NCI-H1930 (cell line): Measurements from ENCODE around the gene EPHA7.

Experiments
- DNase-seq, 2 experiments: peaks; one replicate each; lab custom pipeline; 2025; lab: John Stamatoyannopoulos, UW

EPHA7 gene

DNA sequence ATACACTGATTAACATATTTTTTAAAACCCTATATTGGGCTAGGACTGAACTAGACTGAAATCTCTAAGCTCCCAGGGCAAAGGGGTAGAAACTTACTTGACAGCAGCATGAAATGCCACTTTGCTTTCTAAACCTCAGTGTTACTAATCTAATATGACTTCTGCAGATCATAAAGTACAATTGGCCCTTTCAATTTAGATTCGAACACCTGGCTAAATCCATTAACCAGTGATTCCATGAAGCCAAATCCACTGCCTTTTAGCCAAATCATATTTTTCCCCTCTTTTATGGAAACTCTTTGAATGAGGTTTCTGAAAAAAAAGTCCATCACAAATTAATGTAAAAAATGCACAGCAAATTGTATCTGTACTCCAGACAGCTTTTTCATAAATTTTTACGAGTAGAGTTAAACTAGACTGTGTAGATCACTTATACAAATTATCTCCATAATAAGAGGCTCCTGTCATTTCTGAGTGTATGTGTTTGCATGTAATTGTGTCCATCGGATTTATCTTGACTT is 25.7 kb downstream of the EPHA7 start:
- no peak for DNase-seq

DNA sequence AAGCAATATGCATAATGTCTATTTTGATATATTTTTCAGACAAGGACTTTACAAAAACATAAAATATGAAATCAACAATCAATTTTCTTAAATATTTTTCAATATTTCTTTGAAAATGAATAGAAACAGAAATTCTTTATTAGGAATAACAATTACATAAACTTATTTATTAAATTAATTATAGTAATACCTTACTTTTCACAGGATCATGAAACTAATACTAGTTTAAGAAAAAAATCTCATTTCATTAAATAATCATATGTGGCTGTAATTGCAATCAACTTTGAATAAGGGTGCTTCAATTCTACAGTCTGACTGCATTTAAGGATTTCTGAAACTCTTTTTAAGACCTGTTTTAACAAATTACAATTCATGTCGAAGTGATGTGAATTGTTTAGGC is 26.6 kb downstream of the EPHA7 start:
- DNase-seq = no peak

DNA sequence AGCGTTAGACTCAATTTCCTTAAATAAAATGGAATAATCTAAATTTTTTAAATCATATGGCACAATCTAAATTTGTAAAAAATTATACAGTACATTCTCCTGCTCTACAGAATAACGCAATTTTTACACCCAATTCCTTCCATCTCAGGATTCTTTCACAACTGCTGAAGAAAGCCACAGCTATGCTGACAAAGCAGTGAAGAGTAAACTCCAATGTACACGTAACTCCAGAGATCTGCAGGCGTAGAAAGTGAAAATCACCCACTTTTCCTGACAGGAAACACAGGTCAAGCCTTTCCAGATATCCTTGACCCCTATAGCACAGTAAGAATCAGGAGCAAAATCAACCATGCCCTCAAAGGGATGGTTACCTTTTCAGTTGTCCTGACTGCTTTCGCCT is 27.4 kb downstream of the EPHA7 start:
- DNase-seq = no peak

DNA sequence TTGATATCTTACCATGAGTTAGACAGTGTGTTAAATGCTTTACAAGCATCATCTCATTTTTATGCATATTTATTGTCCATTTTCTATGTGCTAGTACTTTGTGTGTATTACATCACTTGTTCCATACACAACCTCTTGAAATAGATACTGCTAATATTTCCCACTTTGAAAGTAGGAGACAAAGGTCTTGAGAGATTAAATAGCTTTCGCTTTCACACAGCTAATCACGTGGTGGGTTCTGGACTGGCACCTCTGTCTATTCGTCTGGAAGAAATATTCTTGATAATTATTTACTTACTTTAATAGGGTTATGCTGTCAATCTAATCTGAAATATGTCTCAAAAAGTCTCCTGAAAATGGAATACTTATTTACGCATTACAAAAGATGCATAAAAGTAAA is 30.2 kb downstream of the EPHA7 start:
- no peak for DNase-seq

DNA sequence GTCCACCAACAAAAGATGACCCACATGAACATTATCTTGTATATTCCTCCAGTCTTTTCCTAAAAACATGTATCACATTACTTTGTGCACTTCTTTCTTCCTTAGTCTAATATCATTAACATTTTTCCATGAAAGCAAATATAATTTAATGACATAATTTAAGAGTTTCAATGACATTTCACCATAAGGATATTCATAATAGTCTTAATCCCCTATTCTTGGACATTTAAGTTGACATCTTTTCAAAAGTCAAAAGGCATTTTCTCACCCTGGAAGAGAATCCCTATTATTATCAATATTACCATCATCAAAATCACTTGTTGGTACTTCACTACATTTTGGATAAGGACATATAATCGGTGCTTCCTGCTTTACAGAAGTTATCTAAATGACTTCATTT is 31.3 kb downstream of the EPHA7 start:
- DNase-seq = no peak

DNA sequence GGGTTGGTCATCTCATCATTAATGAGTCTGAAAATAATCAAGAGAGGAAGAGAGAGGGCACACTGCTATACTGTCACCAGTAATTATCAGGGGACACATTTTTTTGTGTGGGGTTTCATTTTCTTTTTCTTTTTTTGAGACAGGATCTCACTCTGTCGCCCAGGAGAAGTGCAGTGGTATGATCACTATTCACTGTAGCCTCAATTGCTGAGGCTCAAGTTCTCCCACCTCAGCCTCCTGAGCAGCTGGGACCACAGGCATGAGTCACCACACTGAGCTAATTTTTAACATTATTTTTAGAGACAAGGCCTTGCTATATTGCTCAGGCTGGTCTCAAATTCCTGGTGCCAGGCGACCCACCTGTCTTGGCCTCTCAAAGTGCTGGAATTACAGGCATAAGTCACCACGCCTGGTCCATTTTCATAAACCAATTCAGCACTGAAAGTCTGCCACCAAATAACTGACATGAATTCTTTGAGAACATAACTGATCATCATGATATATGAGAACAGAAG is 43.3 kb downstream of the EPHA7 start:
- DNase-seq = no peak

DNA sequence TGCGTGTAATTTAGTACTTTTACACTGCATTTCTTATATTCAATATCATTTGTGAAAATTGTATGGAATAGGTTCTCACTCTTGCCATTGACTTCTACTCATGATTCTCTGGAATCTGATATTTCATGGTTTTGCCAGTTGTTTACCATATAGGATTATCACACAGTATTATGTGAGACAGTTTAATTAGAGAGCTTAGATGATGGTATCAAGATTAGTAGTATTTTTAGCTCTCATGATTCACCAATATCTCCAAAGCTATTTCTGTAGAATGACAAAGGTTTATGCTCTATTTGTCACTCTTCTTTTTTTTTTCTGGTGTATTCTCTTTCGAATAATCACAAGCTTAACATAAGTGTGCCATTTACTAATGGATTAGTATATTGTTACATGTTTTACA is 45.9 kb downstream of the EPHA7 start:
- DNase-seq = no peak

DNA sequence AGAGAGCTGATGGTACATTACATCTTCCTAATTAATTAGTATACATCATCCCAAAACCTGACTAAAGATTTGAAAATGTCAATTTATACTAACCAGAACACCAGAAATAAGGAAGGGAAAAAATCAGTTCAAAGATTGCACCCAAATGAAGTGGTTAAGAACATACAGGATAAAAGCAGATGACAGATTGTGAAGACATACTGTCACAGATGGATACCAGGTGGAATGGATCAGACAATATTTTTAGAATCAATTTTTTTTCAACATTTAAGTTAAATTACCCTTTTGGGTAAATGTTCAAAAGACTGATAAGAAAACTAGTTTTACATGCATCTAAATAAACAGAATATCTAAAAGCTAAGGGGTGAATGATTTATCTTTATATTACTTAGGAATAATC is 47.6 kb downstream of the EPHA7 start:
- DNase-seq = no peak

DNA sequence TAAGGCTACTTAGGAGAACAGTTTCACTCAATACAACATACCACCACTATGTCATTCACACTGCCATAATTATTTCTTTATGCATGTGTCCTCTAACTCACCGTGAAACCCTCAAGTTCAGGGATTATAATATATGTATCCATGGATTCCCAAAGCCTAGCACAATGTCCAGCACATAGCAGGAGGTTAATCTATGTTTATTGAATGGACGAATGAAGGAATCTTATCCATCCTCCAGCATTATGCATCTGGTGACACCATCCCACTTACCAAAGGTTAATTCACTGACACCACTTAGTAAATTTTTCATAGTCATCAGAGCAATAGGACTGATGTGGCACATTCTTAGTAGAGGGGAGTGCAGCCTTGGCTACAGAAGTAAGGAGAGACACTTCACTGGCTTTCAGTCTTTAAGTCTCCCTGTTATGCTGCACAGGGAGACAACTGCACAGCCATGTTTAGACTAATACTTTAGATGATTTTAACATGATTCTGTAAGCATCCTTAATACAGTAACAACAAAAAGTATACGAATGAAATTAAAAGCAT is 49.7 kb downstream of the EPHA7 start:
- DNase-seq = no peak

DNA sequence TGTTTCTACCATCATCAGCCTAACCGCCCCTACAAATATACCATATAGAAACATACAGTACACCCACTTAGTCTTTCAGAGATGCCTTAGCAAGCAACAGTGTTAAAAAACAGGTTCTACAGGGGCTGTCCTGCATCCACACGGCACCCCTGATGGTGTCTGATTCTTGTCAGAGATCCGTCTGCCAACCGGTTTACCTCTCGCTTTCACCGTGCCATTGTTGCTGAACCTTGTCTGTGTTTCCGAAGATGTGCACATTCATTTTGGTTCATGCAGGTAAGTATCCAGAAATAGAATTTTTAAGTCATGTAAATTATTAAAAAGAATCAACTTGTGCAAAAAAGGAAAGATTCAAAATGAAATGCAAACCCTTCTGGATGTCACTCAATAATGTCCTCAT is 52.9 kb downstream of the EPHA7 start:
- DNase-seq = no peak

DNA sequence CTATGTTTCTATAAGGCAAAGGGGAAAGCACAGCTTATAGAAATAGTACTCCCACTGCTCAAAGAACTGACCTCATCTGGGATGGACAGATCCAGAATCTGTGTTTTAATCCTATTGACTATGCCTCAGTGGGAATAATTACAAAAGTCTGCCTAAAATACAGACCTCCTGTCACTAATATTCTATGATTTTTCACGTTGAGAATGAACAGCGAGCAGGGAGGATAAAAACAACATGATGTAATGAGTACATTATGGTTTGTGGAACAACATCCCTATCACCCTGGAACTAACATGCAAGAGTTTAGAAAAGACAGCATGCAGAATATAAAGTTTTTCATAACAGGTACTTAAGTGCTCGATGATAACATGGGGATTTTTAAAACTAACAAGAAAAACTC is 53.9 kb downstream of the EPHA7 start:
- no peak for DNase-seq

DNA sequence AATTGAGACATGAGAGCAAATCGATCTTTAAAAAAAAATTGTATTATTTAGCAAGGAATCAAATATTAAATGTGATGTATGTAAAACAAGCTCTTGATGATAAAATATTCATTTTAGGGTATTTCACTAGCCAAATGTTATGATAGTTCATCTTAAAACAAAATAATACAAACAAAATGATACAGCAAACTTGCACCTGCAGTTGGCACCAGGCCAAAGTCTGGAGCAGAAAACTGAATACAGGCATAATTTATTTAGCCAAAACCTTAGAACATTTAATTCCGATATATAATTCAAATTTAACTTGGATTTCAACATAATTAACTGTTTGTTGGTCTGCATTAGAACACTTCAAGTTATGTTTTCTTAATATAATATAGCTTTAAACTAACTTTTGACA is 60.9 kb downstream of the EPHA7 start:
- no peak for DNase-seq

DNA sequence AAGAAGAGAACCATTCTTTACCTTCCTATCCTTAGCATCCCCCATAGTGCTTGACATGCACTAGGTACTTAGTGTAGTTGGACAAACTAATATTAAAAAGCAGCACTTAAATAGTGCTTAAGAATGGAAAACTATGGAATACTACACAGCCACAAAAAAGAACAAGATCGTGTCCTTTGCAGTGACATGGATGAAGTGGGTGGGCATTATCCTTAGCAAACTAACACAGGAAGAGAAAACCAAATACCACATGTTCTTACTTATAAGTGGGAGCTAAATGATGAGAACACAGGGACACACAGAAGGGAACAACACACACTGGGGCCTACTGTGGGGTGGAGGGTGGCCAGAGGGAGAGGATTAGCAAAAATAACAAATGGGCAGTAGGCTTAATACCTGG is 66.8 kb downstream of the EPHA7 start:
- no peak for DNase-seq

DNA sequence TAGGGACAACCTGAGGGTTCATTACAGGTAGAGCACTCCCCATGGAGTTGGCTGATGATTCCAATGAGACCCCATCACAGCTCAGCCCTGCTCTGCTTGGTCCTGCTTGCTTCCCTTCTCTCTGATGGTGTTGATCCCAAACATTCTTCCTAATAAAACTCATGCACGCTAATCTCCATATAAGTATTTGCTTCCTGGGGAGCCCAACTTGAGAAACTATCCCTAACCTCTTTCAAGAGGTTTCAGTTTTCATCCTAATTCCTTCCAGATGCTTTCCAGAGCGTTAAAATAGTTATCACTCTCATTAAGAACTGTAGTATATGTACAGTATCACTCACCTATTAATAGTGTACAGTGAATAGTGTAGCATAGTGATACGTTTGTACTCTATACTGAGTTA is 68.1 kb downstream of the EPHA7 start:
- DNase-seq = no peak

DNA sequence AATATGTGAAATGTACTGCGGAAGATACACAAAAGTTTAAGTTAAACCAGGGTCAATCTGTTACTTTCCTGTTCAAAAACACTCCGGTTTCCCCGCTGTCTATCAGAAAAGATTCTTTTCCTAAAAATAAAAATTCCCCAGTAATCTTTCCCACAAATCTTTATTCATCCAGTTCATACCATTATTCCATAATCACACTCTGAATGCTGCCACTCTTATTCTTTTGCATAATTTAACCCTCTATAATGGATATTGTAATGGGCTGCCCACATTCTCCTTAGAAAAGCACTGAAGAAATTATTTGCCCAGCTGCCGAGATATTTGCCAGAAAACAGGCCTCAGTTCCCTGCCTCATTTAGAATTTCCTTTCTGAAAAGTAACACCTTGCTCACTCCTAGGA is 68.6 kb downstream of the EPHA7 start:
- no peak for DNase-seq

DNA sequence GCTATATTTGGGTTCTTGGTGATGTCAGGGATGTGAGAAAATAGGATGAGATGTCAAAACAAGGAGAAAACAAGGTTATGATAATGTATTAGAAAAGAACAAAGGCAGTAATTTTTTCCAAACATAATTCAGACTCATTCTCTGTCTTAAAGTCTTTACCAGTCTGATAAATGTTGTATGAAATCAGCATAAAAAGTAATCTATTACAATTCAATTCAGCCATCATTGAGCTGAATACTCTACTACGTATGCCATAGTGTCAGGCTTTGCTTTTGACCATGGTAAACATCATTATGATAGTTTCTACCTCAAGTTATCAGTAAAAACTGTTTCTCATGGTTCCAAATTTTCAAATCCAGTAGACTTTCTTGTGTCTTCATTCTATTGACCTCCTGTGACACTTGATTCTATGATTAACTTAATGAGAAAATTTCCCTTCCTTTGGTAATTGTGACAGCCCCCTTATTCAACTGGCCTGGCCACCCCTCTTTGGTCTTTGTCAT is 75.0 kb downstream of the EPHA7 start:
- DNase-seq = no peak

DNA sequence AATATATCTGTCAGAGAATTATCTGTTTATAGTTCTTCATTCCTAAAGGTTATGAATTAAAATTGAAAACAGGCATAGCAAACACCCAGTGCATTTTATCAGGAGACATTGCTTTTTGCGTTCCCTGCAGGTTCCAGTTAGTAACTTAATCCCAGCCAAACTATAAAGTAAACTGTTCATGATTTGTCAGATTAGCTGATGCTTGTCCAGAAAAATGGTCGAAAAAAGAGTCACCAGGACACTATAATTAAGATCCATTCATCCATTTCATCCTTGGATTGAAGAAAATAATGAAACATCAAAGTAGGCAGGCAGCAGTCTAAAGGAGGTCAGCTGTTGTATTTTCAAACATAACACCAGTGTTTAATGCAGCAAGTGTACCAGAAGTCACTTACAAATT is 75.9 kb downstream of the EPHA7 start:
- DNase-seq = no peak

DNA sequence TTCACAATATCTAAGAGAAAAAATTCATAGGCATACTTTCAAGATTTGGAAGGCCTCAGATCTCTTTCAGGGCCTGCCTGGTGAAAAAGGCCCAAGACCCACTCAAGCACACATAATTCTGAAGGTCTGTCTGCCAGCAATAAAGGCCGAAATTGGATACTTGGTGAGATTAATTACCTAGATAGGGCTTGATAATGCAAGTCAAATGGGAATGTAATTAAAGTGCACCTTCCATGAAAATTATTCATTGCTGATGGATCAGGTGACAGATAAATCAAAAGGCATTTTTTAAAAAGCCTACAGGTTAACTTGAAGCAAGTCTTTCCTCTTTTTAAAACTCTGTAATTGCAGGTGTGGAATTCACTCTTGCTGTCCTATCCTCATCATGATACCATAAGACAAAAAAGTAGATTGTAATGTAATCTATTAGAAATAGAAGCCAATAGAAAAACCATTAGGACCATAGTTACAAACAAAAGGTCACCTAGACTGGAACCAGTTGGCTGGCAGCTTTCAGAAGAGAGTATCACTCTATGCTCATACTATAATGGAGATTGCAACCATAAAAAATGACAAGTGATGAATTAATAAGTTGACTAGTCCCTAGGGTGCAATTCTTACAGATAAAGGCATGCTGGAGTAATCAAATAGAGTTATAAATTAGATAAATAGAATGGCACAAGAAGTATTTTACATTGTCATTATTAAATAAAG is 77.3 kb downstream of the EPHA7 start:
- DNase-seq = no peak

DNA sequence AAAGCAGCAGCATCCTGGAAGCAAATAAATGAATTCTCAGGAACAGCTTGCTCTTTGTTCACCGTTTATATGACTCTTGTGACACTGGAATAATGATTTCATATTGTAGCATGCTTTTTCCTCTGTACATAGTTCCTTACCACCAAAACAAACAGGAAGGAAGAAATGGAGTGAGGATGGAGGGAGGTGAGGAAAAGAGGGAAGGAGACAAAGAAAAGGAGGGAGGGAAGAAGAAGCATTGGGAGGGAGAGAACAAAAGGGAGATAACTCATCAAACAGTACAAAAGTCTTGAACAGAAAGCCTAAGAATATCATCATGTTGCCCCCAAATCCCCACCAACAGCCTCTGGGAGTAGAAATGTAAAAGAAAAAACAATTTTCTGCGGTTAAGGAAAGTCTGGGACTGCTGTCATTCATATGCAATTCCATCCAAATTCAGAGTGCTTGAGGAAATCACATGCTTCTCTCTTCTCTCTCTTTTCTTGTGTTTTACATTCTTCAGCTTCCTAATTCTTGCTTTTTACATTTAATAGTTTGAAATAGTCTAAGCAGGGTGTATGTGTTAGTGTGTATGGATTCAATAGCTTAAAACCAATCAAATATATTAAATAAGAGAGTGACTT is 81.5 kb downstream of the EPHA7 start:
- no peak for DNase-seq

DNA sequence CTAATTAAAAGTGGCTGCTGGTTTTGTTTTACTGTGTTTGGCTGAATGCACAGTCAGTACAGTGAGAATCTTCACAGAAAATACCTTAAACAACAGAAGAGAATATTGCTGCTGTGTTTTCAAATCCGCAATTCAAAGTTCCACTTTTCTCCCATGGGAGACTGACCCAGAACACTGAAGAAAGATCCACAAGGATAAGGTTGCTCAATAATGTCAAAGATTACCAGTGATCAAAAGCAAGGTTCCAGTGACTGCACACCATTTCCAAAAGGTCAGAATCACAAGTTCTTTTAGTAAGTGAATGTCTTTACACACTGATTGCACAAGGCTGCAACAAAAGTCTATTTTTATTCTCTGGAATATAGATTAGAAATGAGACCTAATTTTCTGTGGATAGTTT is 82.3 kb downstream of the EPHA7 start:
- DNase-seq = no peak

DNA sequence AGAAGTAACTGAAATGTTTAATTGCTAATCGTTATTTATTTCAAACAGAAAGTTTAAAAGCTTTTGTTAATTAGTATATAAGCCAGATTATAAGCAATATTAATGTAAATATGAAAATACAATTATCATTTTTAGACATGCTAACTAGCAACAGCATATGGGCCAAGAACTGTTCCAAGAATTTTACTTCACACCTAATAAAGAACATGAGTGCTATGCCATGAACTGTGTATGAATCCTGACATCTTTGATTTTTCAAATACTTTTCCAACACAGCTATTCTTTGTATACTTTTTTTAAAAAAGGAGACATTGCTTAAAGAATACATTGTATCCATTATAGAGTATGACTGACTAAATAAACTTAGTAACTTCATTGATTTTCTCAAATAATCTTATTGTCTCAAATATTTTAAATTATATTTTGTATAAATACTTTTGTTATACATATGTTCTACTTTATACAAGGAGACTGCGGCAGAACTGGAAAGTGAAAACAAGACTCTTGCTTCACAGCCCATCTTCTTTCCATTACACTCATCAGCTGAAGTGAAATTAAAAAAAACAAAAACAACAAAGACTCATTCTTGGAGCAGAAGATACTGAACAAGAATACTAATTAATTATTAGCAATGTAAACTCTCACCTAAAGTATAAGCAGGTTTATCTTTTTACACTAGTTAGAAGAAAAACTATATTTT is 89.9 kb downstream of the EPHA7 start:
- DNase-seq = no peak

DNA sequence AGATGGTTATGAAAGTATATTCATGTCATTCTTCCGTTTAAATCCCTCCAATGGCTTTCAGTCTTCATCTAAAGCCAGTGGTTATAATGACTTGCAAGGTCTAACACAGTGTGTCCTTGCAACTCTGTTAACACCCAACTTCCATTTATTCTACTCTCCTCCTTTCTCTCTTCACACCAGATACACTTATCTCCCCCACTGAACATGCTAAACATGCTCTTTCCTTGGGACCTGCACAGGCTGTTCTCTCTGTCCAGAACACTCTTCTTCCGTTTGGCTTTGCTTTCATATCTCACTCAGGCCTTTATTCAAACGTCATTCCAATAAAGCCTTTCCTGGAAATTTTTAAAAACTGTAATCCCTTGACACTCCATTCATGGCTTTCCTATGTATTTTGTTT is 91.5 kb downstream of the EPHA7 start:
- no peak for DNase-seq

DNA sequence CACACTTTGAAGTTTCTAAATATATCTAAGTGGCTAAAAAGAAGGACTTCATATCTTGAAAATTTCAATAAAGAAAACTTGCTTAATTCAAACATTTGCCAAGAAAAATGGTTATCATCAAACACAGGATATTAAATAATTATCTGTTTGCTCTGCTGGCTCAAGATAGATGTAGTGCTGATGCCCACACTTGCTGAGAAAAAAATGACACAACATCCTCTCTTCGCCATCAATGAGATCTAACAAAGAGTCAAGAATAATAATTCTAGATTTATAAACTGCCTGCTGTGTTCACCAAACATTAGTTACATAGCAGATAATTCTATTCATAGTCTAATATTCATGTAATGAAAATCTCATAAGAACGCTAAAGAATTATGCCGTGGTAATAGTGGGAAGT is 93.6 kb downstream of the EPHA7 start:
- DNase-seq = no peak
